ENCODE data around the gene ARFRP1. TPM values are rescaled to one million over a fixed set of nuclear protein-coding genes. Genes with fewer than 3 reads are reported as not detected.

ARFRP1 gene
- total RNA-seq, 1 experiment from 2014 or later, result 15.1 TPM

GRCh38 chr20:63692436-63693082, 15.2 kb downstream of the ARFRP1 start:
- H3K9ac ChIP-seq (ENCODE audit: low read length), result no peak overlapping the region
- H4K20me1 ChIP-seq (ENCODE audit: insufficient read depth, low read depth, low read length), result no peaks in the 10 kb centered on the region
- no peak overlapping the region for H3K27ac ChIP-seq (ENCODE audit: low read length)
- H3K9me2 ChIP-seq (replicated peaks; ENCODE audit: insufficient read depth, low read length), result no peaks in the 10 kb centered on the region
- H3K36me3 ChIP-seq (ENCODE audit: insufficient read depth, low read length), result peaks cover 12% of the 10 kb centered on the region; the same call in 1 of the 2 replicates
- no peak overlapping the region for H2AFZ ChIP-seq (ENCODE audit: low read length)
- H3K27me3 ChIP-seq (ENCODE audit: low read length), result no peaks in the 10 kb centered on the region
- no peaks in the 10 kb centered on the region for H3K9me3 ChIP-seq (ENCODE audit: low read length)
- no peaks in the 10 kb centered on the region for H3K79me2 ChIP-seq (ENCODE audit: low read length)
- H3K4me2 ChIP-seq (ENCODE audit: low read depth, low read length, poor library complexity, severe bottlenecking), result no peak overlapping the region
- no peak for DNase-seq
- no peak overlapping the region for H3K4me3 ChIP-seq (ENCODE audit: low read length)
- H3K4me1 ChIP-seq (ENCODE audit: low read length), result no peaks in the 10 kb centered on the region

- Histone ChIP-seq H3K4me3 (ENCODE audit: low read length) (no peak overlapping the region), H4K20me1 (ENCODE audit: insufficient read depth, low read depth, low read length) (no peaks in the 10 kb centered on the region), H3K79me2 (ENCODE audit: low read length) (no peaks in the 10 kb centered on the region), H2AFZ (ENCODE audit: low read length) (no peak overlapping the region), H3K36me3 (ENCODE audit: insufficient read depth, low read length) (peaks cover 12% of the 10 kb centered on the region; the same call in 1 of the 2 replicates), H3K9ac (ENCODE audit: low read length) (no peak overlapping the region), H3K9me3 (ENCODE audit: low read length) (no peaks in the 10 kb centered on the region), H3K4me1 (ENCODE audit: low read length) (no peaks in the 10 kb centered on the region), H3K27ac (ENCODE audit: low read length) (no peak overlapping the region), H3K27me3 (ENCODE audit: low read length) (no peaks in the 10 kb centered on the region), H3K9me2 (replicated peaks; ENCODE audit: insufficient read depth, low read length) (no peaks in the 10 kb centered on the region), H3K4me2 (ENCODE audit: low read depth, low read length, poor library complexity, severe bottlenecking) (no peak overlapping the region)
- no peak for DNase-seq
Measured at GRCh38 chr20:63691711-63692435, 15.9 kb downstream of the ARFRP1 start.

DNA sequence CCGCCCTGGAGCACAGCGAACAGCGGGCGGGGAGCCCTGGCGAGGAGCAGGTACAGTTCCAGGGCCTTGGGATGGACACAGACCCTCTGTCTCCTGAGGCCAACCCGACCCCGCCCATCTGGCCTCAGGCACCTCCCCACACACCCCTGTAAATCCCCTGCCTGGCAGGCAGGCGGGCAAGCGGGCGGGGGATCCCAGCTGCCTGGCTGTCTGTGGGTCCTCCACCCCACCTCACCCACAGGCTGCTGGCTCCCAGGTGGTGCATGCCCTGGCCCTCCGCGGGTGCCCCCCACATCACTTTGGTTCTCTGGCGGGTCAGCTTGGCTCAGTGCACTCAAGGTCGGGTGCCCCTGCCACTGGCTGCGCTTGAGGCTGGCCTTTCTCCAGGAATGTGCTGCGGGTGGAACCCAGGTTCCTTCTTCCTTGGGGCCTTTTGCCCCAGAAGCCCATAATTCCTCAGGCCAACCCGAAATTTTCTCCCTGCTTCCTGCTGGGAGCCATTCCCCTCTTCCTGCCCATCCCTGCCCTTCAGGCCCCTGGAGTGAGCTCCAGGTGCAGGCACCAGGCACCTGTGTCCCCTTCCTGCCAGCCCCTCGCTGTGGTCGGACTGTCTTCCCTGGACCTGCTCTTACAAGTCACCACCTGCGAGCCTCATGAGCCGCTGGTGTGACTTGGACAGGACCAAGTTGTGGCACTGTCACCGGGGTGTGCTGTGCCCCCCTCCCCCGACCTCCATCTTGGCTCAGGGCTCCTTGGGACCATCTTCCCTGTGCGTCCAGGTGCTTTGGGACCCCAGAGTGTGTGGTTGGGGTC, 16.7 kb downstream of the ARFRP1 start:
- Histone ChIP-seq H4K20me1 (ENCODE audit: insufficient read depth, low read depth, low read length) (no peaks in the 10 kb centered on the region), H3K4me2 (ENCODE audit: low read depth, low read length, poor library complexity, severe bottlenecking) (no peak overlapping the region), H3K9me2 (replicated peaks; ENCODE audit: insufficient read depth, low read length) (no peaks in the 10 kb centered on the region), H3K27ac (ENCODE audit: low read length) (no peak overlapping the region), H3K4me3 (ENCODE audit: low read length) (no peak overlapping the region), H3K4me1 (ENCODE audit: low read length) (no peaks in the 10 kb centered on the region), H3K9me3 (ENCODE audit: low read length) (no peaks in the 10 kb centered on the region), H3K27me3 (ENCODE audit: low read length) (no peaks in the 10 kb centered on the region), H3K36me3 (ENCODE audit: insufficient read depth, low read length) (peaks cover 12% of the 10 kb centered on the region; the same call in 1 of the 2 replicates), H3K79me2 (ENCODE audit: low read length) (no peaks in the 10 kb centered on the region), H3K9ac (ENCODE audit: low read length) (no peak overlapping the region), H2AFZ (ENCODE audit: low read length) (no peak overlapping the region)
- DNase-seq, result no peak

GRCh38 chr20:63690003-63690897, 17.5 kb downstream of the ARFRP1 start:
- Histone ChIP-seq H4K20me1 (ENCODE audit: insufficient read depth, low read depth, low read length) (no peaks in the 10 kb centered on the region), H3K4me3 (ENCODE audit: low read length) (no peak overlapping the region), H3K79me2 (ENCODE audit: low read length) (no peaks in the 10 kb centered on the region), H3K4me1 (ENCODE audit: low read length) (no peaks in the 10 kb centered on the region), H3K36me3 (ENCODE audit: insufficient read depth, low read length) (peaks cover 11% of the 10 kb centered on the region; the same call in 1 of the 2 replicates), H3K4me2 (ENCODE audit: low read depth, low read length, poor library complexity, severe bottlenecking) (no peak overlapping the region), H3K27me3 (ENCODE audit: low read length) (no peaks in the 10 kb centered on the region), H3K9me2 (replicated peaks; ENCODE audit: insufficient read depth, low read length) (no peaks in the 10 kb centered on the region), H2AFZ (ENCODE audit: low read length) (no peak overlapping the region), H3K27ac (ENCODE audit: low read length) (no peak overlapping the region), H3K9me3 (ENCODE audit: low read length) (no peaks in the 10 kb centered on the region), H3K9ac (ENCODE audit: low read length) (no peak overlapping the region)
- DNase-seq, result no peak

DNA sequence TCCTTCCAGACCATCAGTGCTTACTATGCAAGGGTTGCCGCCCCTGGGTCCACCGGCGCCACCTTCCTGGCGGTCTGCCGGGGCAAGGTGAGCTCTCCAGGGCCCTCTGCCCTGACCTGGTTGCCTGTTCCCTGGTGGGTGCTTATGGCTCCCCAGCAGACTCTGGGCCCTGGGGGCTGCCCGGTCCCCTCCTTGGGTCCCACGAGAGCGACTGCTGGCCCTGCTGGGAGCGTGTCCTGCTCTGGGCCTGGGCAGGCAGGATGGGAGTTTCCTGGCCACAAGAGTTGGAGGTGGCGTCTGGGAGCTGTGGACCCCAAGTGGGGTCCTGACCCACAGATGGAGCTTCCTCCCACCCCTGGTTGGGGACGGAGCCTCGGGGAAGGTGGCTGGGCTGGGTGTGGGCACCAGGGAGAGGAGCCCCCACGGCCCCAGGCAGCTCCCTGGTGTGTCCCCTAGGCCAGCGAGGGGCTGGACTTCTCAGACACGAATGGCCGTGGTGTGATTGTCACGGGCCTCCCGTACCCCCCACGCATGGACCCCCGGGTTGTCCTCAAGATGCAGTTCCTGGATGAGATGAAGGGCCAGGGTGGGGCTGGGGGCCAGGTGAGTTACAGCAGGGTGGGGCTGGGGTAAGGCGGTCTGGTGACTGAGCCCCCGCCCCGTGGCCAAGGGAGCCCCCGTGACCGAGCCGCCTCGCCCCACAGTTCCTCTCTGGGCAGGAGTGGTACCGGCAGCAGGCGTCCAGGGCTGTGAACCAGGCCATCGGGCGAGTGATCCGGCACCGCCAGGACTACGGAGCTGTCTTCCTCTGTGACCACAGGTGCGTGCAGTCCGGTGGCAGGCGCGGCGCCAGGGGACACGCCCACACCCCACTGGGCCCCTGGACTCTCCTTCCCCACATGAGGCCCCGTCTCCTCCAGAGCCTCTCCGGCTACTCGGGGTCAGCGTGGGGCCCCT, 18.5 kb downstream of the ARFRP1 start:
- no peaks in the 10 kb centered on the region for H3K79me2 ChIP-seq (ENCODE audit: low read length)
- H3K4me2 ChIP-seq (ENCODE audit: low read depth, low read length, poor library complexity, severe bottlenecking), result no peak overlapping the region
- no peaks in the 10 kb centered on the region for H3K9me2 ChIP-seq (replicated peaks; ENCODE audit: insufficient read depth, low read length)
- no peaks in the 10 kb centered on the region for H3K4me1 ChIP-seq (ENCODE audit: low read length)
- no peak overlapping the region for H3K27ac ChIP-seq (ENCODE audit: low read length)
- no peaks in the 10 kb centered on the region for H3K9me3 ChIP-seq (ENCODE audit: low read length)
- no peak overlapping the region for H3K9ac ChIP-seq (ENCODE audit: low read length)
- H3K36me3 ChIP-seq (ENCODE audit: insufficient read depth, low read length), result peaks cover 4% of the 10 kb centered on the region; the same call in 1 of the 2 replicates
- H3K4me3 ChIP-seq (ENCODE audit: low read length), result no peak overlapping the region
- H4K20me1 ChIP-seq (ENCODE audit: insufficient read depth, low read depth, low read length), result no peaks in the 10 kb centered on the region
- no peak for DNase-seq
- H3K27me3 ChIP-seq (ENCODE audit: low read length), result no peaks in the 10 kb centered on the region
- H2AFZ ChIP-seq (ENCODE audit: low read length), result no peak overlapping the region

DNA sequence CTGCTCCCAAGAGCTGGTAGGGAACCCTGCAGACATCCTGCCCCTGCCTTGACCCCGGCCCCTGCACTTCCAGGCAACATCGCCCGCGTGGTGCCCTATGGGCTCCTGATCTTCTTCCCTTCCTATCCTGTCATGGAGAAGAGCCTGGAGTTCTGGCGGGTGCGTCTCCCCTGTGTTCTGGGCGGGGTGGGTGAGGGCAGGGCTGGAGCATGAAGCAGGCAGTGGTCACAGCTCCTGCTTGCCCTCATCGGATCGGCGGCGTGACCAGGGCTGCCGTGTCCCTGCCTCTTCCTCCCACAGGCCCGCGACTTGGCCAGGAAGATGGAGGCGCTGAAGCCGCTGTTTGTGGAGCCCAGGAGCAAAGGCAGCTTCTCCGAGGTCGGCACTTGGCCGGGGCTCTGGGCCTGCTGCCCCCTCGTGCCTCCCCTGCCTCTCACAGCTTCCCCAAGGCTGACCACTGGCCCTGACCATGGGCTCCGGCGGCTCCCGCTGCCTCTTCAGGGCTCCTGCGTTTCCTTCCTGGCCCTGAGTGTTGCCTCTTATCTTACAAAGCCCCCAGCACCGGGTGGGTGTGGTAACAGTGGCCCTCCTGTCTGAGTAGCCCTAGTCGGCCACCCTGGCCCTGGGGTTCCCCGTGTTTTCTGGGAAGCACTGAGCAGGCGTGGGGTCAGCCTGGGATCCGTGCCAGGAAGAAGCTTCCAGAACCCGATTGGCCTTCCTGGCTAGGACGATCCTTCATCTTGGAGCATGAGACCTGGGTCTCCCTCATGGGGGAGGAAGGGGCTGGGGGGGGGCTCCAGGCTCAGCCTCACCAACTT, 19.3 kb downstream of the ARFRP1 start:
- no peaks in the 10 kb centered on the region for H3K9me3 ChIP-seq (ENCODE audit: low read length)
- H3K4me2 ChIP-seq (ENCODE audit: low read depth, low read length, poor library complexity, severe bottlenecking), result no peak overlapping the region
- no peaks in the 10 kb centered on the region for H3K27me3 ChIP-seq (ENCODE audit: low read length)
- no peak overlapping the region for H2AFZ ChIP-seq (ENCODE audit: low read length)
- H3K4me3 ChIP-seq (ENCODE audit: low read length), result no peak overlapping the region
- no peaks in the 10 kb centered on the region for H4K20me1 ChIP-seq (ENCODE audit: insufficient read depth, low read depth, low read length)
- no peak overlapping the region for H3K9ac ChIP-seq (ENCODE audit: low read length)
- H3K79me2 ChIP-seq (ENCODE audit: low read length), result no peaks in the 10 kb centered on the region
- 0 out of 2 replicates have a peak, but pooled peaks cover 2% of the 10 kb centered on the region for H3K36me3 ChIP-seq (ENCODE audit: insufficient read depth, low read length)
- DNase-seq, result no peak
- H3K9me2 ChIP-seq (replicated peaks; ENCODE audit: insufficient read depth, low read length), result no peaks in the 10 kb centered on the region
- H3K27ac ChIP-seq (ENCODE audit: low read length), result no peak overlapping the region
- no peaks in the 10 kb centered on the region for H3K4me1 ChIP-seq (ENCODE audit: low read length)

All from Karpas-422 (cell line).